NCI-H2227 (cell line): ENCODE results near the gene TMC6.
"Not testable (repeated sequence)": the region's sequence is repeated elsewhere in the genome, so short reads cannot be mapped to it uniquely, and the experiment has no call there.

Experiments used
- DNase-seq: peaks from one replicate; lab custom pipeline; 2025; ENCODE audit not compliant: unreplicated experiment; lab: John Stamatoyannopoulos, UW

Gene TMC6

DNA sequence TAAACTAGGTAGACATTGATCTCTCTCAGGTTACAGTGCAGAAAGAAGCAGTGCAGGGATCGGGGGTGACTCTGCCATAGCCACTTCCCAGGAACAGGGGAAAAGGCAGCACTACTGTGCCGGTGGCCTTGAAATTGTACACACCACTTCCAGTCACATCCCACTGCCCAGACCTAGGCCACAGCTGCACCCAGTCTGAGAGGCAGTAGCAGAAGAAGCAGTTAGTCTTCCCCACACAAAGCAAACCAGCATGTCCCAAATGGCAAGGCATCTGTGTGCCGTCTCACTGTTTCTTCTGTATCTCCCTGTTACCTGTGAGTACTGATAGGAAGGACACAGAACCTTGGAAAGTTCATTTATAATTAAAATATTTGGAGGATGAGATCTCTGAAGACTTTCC, 47.0 kb downstream of the TMC6 start:
- DNase-seq, result no peak

DNA sequence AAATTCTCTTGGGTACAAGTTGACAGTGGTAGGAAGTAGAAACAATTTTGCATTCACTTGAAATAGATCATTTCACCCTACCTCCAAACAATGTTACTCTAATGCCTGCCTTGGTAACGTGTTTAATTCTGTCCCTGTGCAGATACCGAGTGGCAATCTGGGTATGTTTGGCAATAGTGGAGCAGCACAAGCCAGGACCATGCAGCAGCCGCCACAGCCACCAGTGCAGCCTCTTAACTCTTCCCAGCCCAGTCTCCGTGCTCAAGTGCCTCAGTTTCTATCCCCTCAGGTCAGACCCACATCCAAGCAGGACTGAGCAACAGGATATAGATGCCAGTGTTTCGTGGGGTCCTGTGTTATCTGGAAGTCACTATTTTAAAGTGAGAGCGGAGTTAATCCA, 49.3 kb downstream of the TMC6 start:
- no peak for DNase-seq

DNA sequence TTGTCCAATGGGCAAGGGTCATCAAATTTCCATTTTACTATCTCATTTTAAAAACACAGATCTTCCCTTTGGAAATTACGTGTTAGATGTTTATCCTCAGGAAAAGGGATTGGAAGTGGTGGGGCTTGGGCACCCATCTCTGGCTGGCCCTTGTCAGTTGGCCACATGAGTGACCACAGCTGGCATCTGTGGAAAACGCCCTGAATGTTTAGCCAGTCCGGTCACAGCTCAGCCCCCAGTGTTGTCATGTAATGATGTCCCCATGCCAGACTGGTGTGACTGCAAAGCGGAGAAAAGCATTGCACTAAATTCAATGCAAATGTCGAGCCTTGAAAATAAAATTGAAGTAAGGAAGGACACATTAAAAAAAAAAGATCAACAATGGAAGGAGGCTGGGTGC, 53.0 kb downstream of the TMC6 start:
- DNase-seq, result no peak

DNA sequence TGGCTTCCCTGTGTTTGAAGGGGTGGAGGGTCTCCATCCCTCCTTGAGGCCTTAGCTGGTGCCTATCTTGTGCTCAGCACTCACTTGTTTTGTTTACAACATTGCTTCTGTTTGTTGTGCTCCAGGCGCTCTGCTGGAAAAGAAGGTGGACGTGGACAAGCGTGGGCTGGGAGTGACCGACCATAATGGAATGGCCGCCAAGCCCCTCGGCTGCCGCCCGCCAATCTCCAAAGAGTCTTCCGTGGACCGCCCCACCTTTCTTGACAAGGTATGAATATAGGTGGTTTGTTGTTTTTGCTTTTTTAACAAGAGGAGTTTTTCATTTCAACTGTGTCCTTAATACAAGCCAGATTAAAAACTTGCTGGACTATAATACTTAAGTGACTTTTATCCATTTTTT, 53.5 kb downstream of the TMC6 start:
- no peak for DNase-seq

DNA sequence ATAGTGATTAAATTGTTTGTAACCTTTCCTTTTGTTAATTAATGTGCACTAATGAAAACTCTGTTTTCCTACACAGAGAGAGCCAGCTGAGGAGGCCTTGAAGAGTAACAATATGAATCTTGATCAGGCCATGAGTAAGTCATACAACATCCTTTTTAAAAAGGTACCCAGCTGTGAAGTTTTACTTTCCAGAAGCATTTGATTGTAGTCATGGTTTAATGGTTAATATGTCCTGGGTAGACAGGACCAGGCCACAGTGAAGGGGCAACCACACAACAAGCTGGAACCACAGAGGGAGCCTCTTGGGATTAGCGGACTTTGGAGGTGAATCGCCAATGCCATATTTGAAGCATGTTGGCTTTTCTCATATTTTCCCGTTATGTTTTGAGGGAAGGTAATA, 55.6 kb downstream of the TMC6 start:
- no peak for DNase-seq

DNA sequence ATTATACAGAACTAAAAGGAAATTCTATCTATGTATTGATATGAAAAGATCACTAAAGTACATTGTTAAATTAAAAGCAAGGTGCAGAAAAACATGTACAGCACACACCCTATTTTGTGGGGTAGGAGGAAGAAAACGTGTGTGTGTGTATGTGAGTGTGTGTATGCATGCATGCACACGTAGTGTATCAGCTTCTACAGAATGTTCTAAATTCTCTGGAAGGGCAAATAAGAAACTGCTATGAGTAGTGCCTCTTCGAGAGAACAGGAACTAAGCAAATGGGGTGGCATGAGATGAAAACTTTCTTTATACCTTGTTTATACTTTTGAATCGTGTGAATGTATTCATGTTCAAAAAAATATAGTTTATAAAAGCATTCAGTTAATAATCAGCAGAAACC, 58.9 kb downstream of the TMC6 start:
- DNase-seq, result no peak

DNA sequence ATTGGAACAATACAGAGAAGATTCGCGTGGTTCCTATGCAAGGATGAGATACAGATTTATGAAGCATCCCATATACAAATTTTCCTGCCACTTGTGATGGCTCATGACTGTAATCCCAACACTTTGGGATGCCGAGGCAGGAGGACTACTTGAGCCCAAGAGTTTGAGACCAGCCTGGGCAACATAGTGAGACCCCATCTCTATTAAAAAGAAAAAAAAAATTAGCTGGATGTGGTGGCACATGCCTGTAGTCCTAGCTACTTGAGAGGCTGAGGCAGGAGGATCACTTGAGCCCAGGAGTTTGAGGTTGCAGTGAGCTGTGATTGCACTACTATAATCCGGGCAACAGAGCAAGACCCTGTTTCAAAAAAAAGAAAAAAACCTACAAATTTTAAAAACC, 61.6 kb downstream of the TMC6 start:
- DNase-seq, result not testable (repeated sequence)

DNA sequence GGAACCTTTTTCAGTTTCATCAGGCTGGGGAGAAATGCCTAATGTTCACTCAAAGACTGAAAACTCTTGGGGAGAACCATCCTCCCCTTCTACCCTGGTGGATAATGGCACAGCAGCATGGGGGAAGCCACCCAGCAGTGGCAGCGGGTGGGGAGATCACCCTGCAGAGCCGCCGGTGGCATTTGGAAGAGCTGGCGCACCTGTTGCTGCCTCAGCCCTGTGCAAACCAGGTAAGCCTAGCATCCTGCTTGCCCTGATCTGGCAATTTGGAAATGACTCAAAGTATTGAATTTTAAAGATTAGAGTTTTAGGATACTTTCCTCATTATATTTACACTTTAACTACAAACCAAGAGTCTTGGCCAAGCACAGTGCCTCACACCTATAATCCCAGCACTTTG, 63.8 kb downstream of the TMC6 start:
- DNase-seq, result no peak

DNA sequence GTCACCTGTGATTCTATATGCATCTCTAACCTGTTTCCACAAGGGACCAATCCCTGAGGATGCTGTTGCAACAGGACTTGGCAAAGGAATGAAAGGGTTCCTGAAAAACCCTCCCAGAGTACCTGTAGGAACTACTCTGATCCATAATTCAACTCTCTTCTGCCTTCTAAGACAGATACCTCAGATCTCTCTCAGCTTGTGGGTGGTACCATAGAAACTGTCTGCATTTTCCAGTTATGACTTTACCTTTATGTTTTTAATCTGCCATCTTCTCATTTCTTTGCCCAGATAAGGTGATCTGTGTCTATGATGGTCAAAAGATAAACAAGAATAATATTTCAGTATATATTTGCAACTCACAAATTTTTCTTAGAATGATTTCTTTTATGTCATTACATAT, 65.1 kb downstream of the TMC6 start:
- no peak for DNase-seq

DNA sequence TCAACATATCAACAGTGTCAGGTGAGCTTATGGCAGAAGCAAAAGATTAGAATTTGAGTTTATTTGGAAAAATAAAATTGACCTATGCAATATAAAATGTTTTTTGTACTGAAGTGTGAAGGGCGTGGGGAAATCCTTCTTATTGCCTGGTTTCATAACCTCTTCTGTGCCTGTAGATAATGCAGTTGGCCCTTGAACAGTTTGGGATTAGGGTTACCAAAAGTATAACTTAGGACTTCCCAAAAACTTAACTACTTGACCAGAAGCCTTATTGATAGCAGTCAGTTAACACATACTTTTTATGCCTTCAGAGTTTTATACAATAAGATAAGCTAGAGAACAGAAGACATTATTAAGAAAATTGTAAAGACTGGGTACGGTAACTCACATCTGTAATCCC, 66.0 kb downstream of the TMC6 start:
- DNase-seq, result no peak
